Effector memory CD8-positive, alpha-beta T cell (primary cell): ENCODE results near the gene CRIP1.

Experiments
- ATAC-seq: fragments of 150-1000 bp; cut with Tn5 transposase; replicated peaks from 2 replicates; pipeline ENCODE4 v1.10.0; 2021; ENCODE audit warnings: mild to moderate bottlenecking, moderate library complexity
- DNase-seq, 3 experiments: peaks; one replicate each; pipeline ENCODE4 v3.0.0; 2021
- H3K27ac Mint-ChIP-seq, 2 donors: one replicate each; pipeline ENCODE4 v1.8.0; 2022; ENCODE audit warnings: mild to moderate bottlenecking in 2 of 2, mixed read lengths in 2 of 2, moderate library complexity in 2 of 2
- H3K27me3 Mint-ChIP-seq, 2 donors: one replicate each; pipeline ENCODE4 v1.8.0; 2022; ENCODE audit warnings: mixed read lengths in 2 of 2
- H3K36me3 Mint-ChIP-seq: one replicate; pipeline ENCODE4 v1.8.0; 2022; ENCODE audit warnings: mild to moderate bottlenecking, moderate library complexity, mixed read lengths; ENCODE audit not compliant: insufficient read depth
- H3K4me1 Mint-ChIP-seq, 2 donors: one replicate each; pipeline ENCODE4 v1.8.0; 2022; ENCODE audit warnings: low read depth in 2 of 2, mixed read lengths in 2 of 2
- H3K4me3 Mint-ChIP-seq, 2 donors: one replicate each; pipeline ENCODE4 v1.8.0; 2022; ENCODE audit warnings: mild to moderate bottlenecking in 2 of 2, mixed read lengths in 2 of 2, moderate library complexity in 2 of 2
- H3K9me3 Mint-ChIP-seq, 2 donors: one replicate each; pipeline ENCODE4 v1.8.0; 2022; ENCODE audit warnings: mixed read lengths in 2 of 2

CRIP1 gene

DNA sequence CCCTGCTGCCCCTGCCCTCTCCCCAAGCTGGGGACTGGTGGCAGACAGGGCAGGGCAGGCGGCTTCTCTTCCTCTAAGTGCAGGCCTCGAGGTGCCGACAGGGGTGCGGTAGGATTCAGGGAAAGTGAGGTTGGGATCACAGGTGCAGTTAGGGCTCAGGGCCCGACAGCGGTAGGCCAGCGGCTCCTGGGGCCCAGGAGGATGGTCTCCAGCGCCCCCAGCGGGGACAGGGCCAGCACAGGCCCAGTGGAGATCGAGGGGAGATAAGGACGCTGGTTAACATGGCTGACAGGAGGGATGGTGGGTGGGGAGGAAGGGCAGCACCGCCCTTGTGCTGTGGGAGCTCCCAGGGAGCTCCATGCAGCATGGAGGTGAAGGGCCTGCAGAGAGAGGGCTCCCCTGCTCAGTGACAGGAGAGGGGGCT is 935 bp upstream of the CRIP1 start:
- peak overlapping the region; percentile 88 to 91 for H3K4me3 Mint-ChIP-seq
- DNase-seq = peak; percentile 57 to 68 (median 66)

DNA sequence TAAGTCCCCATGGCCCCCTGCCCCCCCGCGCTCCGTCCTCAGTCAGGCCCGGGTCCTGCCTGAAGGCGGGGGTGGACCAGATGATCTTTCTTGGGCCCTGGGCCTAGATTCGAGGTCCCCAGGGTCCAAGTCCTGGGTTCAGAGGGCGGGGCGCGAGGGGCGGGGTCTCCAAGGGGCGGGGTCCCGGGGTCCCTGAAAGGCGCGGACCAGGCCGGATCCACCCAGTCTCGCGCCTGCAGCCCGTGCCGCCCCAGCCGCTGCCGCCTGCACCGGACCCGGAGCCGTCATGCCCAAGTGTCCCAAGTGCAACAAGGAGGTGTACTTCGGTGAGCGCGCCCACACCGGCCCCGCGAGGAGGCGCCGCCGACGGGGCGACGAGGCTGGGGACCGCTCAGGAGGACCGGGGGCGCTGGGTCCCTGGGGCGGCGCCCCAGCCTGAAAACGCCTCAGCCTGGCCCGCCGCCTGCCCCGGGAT is 325 bp downstream of the CRIP1 start:
- H3K9me3 Mint-ChIP-seq = no peaks in the 10 kb centered on the region
- H3K4me3 Mint-ChIP-seq = peak overlapping the region; percentile 88 to 91
- H3K27ac Mint-ChIP-seq = peak overlapping the region; percentile 100
- H3K36me3 Mint-ChIP-seq = peaks cover 96% of the 10 kb centered on the region
- H3K27me3 Mint-ChIP-seq = no peaks in the 10 kb centered on the region
- DNase-seq = peak; percentile 66 to 68 (median 68)
- no peak for ATAC-seq
- H3K4me1 Mint-ChIP-seq = peaks cover 48% of the 10 kb centered on the region in 2 donors

More for the DNA sequence above, 935 bp upstream of the CRIP1 start:
- Mint-ChIP-seq H3K9me3 (no peaks in the 10 kb centered on the region), H3K27ac (peak overlapping the region; percentile 100), H3K27me3 (no peaks in the 10 kb centered on the region), H3K4me1 (peaks cover 53 to 55% of the 10 kb centered on the region in 2 donors), H3K36me3 (peaks cover 95% of the 10 kb centered on the region)
- ATAC-seq = peak; percentile 1

DNA sequence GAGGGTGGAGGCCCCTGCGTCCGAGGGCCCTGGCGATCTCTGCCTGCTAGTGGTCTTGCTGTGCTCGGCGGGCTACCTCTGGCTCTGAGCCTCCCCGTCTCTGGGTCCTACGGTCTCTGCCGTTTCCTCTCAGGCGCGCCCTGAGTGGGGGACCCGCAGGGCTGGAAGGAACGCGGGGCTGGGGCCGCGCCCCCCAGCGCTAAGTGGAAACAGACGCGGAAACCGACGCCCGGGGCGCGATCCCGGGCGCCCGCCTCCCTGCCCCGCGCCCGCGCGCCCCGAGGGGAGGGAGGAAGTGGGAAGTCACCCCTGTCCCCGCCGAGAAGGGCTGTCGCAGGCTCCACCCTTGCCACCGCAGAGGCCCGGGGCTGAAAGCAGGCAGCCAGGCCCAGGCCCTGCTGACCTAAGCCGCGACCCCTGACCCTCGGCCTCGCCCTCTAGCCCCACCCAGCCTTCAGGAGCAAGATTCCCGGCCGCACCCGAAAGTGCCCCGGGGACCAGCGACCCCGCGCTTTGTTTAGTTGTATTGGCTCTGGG is 831 bp downstream of the CRIP1 start:
- H3K27ac Mint-ChIP-seq = peak overlapping the region; percentile 100
- peak; percentile 13 for ATAC-seq
- peak overlapping the region; percentile 88 to 91 for H3K4me3 Mint-ChIP-seq
- peak; percentile 76 to 79 (median 79) for DNase-seq
- no peaks in the 10 kb centered on the region for H3K27me3 Mint-ChIP-seq
- peaks cover 96% of the 10 kb centered on the region for H3K36me3 Mint-ChIP-seq
- peaks cover 43 to 45% of the 10 kb centered on the region in 2 donors for H3K4me1 Mint-ChIP-seq
- H3K9me3 Mint-ChIP-seq = no peaks in the 10 kb centered on the region

DNA sequence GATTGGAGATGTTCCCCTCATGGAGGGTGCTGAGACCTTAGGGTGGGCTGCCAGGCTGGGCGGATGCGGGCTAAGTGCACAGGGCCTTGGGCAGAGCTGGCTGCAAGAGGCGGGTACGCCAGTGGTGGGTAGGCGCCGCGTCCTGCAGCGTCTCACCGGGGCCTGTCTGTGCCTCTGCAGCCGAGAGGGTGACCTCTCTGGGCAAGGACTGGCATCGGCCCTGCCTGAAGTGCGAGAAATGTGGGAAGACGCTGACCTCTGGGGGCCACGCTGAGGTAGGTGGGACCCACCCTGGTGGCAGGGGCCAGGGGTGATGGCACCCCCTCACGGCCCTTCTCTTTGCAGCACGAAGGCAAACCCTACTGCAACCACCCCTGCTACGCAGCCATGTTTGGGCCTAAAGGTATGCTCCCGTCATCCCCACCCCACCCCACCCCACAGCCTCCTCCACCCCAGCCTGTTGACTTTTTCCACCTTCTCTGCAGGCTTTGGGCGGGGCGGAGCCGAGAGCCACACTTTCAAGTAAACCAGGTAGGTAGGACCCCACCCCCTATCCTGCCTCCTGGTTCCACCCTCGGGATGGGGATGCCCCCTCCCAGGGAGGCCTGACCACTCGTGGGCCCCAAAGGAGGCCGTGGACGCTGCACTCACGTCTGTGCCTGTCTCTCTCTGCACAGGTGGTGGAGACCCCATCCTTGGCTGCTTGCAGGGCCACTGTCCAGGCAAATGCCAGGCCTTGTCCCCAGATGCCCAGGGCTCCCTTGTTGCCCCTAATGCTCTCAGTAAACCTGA is 1.5 kb downstream of the CRIP1 start:
- ATAC-seq (no peak), DNase-seq (peak; percentile 47 to 57 (median 50))
- Mint-ChIP-seq H3K4me3 (peak overlapping the region; percentile 88 to 91), H3K4me1 (peaks cover 38 to 41% of the 10 kb centered on the region in 2 donors), H3K27ac (peak overlapping the region; percentile 100), H3K27me3 (no peaks in the 10 kb centered on the region), H3K36me3 (peaks cover 96% of the 10 kb centered on the region), H3K9me3 (no peaks in the 10 kb centered on the region)

DNA sequence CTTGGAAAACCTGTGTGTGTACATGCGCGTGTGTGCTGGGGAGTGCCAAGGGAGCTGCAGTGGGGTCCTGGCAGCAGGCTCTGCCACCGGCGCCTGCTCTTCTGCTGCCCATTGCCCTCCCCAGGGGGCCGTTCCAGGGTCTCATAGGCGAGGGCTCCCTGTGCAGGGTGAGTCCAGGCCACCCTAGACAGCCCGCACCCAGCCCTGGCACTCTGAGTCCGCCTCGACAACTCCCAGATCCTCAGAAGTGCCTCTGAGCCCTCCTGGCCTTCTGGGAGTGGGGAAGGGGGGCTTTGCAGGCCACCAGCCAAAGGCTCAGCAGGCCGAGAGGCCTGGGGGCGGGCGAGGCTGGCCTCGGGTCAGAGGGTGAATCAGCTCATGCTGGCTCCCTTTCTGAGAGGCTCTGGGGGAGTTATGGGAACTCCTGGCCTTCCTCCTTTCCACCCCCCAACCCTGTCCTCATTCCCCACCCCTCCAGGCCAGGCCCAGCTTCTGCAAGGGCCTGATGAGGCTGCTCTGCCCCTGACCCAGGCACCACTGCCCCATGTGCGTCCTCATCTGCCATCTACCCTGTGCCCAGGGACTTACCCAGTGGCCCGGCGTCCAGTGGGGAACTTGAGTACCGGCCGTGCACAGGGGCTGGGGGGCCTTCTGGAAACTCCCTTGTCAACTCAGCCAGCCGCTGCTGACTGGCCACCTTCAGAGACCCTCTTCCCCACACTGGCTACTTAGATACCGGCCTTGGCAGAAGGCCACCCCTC is 2.3 kb downstream of the CRIP1 start:
- Mint-ChIP-seq H3K36me3 (peaks cover 100% of the 10 kb centered on the region), H3K27me3 (no peaks in the 10 kb centered on the region), H3K4me1 (peaks cover 38 to 42% of the 10 kb centered on the region in 2 donors), H3K4me3 (peak overlapping the region; percentile 88 to 91), H3K27ac (peak overlapping the region; percentile 100), H3K9me3 (no peaks in the 10 kb centered on the region)
- DNase-seq (no peak), ATAC-seq (no peak)

DNA sequence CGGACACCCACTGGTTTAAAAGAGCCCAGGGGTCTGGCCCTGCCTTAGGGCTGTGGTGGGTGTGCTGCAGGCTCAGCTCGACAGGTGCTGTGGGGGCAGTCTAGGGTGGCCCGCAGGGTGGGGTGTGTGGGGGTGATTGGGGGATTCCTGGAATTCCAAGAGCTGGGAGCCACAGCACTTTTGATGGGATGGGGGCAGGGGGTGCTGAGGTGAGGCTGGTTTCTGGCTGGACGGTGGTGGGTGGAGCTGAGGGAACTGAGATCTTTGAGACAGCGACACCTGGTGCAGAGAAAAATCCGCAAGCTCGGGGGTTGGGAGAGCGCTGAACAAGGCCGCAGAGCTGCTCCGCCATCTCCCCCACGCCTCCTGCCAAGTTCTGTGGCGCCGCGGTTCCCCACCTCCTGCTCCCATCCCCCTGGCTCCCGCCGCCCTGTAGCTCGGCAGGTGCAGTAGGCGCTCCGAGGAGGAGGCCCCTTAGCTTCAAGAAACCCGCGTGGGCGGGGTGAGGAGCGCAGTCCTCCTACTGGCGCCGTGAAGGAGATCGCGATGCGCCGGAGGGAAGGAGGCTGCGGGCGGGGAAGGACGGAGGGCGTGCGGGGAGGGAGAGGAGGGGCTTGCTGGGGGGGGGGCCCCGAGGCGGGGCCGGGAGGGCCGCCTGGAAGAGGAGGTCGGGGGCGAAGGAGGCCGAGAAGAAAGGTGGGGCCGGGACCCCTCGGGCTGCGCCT is 3.0 kb downstream of the CRIP1 start:
- DNase-seq (peak; percentile 85 to 90 (median 87)), ATAC-seq (peak; percentile 15)
- Mint-ChIP-seq H3K27me3 (no peaks in the 10 kb centered on the region), H3K4me1 (peaks cover 32 to 34% of the 10 kb centered on the region in 2 donors), H3K36me3 (peaks cover 100% of the 10 kb centered on the region), H3K4me3 (peak overlapping the region; percentile 88 to 91), H3K27ac (peak overlapping the region; percentile 100), H3K9me3 (no peaks in the 10 kb centered on the region)

DNA sequence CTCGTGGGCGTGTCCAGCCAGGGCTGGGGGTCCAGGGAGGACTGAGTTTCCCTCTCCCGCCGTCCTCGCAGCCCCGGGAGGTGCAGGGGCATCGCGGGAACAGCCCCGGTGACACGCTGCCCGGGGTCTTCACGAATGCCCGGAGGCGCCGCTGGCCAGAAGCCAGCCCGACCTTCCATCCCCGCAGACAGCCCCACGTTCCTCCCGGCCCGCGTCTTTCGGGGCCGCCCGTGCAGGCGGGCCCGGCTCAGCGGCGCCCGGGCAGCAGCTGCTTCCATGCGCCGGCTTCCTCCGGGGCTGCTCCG is 3.5 kb downstream of the CRIP1 start:
- Mint-ChIP-seq H3K27ac (peak overlapping the region; percentile 100), H3K4me3 (peak overlapping the region; percentile 88 to 91), H3K4me1 (peaks cover 28 to 31% of the 10 kb centered on the region in 2 donors)

DNA sequence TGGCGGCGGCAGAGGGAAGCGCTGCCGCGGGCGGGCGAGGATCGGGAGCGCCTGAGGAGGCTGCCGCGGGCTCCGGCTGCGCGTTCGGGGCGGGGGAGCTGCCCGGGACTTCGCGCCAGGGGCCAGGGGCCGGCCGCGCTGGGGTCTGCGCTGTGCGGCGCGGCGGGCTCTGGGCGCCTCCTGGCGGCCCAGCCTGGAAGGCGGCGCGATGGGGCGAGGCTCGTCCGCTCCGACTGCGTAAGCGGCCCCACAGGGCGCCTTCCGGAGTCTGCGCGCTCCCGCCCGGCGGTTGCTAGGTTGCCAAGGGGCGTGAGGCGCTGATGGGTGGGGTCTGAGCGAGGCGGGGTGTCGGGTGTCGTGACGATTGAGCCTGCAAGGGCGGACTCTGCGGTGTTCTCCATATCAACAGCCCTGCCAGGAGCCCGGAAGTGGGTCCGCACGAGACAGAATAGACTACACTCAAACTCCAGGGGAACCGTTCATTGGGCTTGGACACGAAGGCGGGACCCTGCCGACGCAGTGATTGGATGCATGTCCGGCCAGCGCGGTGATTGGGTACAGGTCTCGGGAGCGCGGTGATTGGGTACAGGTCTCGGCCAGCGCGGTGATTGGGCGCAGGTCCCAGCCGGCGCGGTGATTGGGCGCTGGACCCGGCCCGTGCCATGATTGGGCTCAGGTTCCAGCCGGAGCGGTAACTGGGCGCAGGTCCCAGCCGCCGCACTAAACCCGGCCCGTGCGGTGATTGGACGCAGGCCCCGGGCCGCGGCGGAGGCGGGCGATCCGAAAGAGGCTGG is 4.1 kb downstream of the CRIP1 start, which contains the start of gene TEDC1:
TEDC1 (plus strand) TSS at position 675 of the 794 bp plus-strand sequence. CDS start 130 bp downstream, outside the sequence.
- Mint-ChIP-seq H3K4me3 (peak within 1 kb of the TSS; percentile 88 to 91), H3K27me3 (no peaks in the 10 kb centered on the region), H3K27ac (peak within 1 kb of the TSS; percentile 100), H3K36me3 (peaks cover 97% of the 10 kb centered on the region), H3K4me1 (peaks cover 23 to 26% of the 10 kb centered on the region in 2 donors), H3K9me3 (no peaks in the 10 kb centered on the region)
- ATAC-seq = peak; percentile 60
- DNase-seq = peak; percentile 97 to 98 (median 98)

More for the DNA sequence above, 3.5 kb downstream of the CRIP1 start:
- Mint-ChIP-seq H3K27me3 (no peaks in the 10 kb centered on the region), H3K36me3 (peaks cover 97% of the 10 kb centered on the region), H3K9me3 (no peaks in the 10 kb centered on the region)
- DNase-seq (peak in 1 of 3 experiments; percentile 46), ATAC-seq (peak; percentile 0)

DNA sequence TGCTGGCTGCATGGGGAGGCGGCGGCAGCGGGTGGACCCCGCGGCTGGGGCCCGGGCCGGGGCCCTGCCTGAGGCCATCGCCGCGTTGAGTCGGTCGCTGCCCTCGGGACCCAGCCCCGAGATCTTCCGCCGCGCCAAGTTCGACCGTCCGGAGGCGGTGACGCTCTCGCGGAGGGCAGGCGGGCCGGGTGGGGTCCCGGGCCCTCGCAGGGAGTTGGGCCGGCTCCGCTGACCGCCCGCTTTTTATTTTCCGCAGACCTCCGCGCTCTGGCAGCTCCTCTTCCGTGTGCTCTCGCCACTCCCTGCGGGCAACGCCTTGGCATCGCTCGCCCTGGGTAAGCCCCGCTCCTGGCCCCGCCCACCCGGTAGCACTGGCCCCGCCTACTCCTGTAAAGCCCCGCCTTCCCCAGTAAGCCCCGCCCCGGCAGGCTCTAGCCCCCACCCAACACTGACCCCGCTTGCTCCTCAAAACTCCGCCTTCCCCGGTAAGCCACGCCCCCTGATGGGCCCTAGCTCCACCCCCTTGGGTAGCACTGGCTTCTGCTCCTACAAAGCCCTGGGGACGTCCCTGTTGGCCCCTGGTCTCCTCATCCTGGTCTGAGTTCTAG is 4.8 kb downstream of the CRIP1 start:
- Mint-ChIP-seq H3K4me3 (peak overlapping the region; percentile 84 to 86), H3K27me3 (no peaks in the 10 kb centered on the region), H3K9me3 (no peaks in the 10 kb centered on the region), H3K27ac (peak overlapping the region; percentile 91 to 100), H3K36me3 (peaks cover 96% of the 10 kb centered on the region), H3K4me1 (peaks cover 21 to 24% of the 10 kb centered on the region in 2 donors)
- DNase-seq = peak; percentile 84 to 89 (median 86)
- ATAC-seq = peak; percentile 13

DNA sequence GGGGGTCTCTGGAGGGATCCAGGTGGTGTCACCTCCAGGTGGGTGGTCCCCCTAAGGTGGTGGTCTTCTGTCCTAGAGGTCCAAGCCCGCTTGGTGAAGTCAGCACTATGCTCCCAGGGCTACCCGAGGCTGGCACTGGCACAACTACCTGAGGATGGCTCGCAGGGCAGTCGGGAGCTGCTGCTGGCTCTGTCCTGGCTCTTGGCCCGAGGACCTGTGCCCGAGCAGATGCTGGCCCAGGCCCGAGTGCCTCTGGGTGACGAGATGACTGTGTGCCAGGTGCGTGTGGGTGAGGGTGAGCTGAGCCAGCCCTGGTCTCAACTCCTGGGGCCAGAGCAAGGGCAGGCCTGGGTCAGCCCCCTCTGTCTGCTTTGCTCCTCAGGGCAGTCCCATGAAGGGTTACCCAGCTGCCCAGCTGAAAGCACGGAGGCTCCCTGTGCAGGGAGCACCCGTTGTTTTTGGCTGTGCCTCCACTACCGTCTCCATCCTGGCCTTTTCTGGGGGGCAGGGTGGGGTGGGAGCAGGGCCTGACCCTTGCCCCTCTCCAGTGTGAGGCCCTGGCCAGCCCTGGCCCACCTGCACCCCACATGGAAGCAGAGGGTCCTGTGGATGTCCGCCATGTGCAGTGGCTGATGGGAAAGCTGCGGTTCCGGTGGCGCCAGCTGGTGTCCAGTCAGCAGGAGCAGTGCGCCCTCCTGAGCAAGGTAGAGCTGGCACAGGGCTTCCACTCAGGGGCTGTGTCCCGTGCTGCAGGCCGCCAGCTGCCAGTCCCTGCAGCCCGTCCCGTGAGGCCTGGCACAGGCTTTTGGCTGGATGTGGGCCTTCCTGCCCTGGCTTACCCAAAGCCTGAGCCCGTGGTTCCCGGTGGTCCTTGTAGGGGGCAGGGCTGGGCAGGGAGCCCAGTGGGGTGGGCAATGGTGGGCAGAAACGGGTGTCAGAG is 5.6 kb downstream of the CRIP1 start:
- Mint-ChIP-seq H3K4me3 (peak overlapping the region; percentile 84 to 86), H3K36me3 (peaks cover 96% of the 10 kb centered on the region), H3K27me3 (no peaks in the 10 kb centered on the region), H3K9me3 (no peaks in the 10 kb centered on the region), H3K27ac (peak overlapping the region; percentile 91 to 100), H3K4me1 (peaks cover 21 to 24% of the 10 kb centered on the region in 2 donors)
- ATAC-seq (no peak), DNase-seq (no peak)
